ENCODE data around the gene SLC5A2. TPM values are rescaled to one million over a fixed set of nuclear protein-coding genes. Genes with fewer than 3 reads are reported as not detected.

SLC5A2 gene
- total RNA-seq, 4 donors from 2014 or later = not detected

DNA sequence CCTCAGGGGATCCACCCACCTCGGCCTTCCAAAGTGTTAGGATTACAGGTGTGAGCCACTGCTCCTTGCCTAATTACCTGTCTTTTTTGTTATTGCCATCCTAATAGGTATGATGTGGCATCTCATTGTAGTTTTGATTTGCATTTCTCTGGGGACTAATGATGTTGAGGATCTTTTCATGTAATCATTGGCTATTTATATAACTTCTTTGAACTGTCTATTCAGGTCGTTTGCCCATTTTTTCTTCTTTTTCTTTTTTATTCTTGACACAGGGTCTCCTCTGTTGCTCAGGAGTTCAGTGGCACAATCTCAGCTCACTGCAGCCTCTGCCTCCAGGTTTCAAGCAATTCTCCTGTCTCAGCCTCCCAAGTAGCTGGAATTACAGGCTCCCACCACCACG is 12.3 kb upstream of the SLC5A2 start:
- H3K9me3 ChIP-seq = no peaks in the 10 kb centered on the region
- no peaks in the 10 kb centered on the region for H3K27me3 ChIP-seq
- H3K36me3 ChIP-seq = peaks cover 0 to 43% of the 10 kb centered on the region in 2 donors
- WGBS, 2 donors (ENCODE audit: low coverage in 1 of 2) = 59 to 74% methylated on average over 2 to 3 of the region's 3 CpGs
- peaks cover 2 to 47% (median 6%) of the 10 kb centered on the region in 3 donors for H3K4me1 ChIP-seq
- H3K27ac ChIP-seq = peak overlapping the region; percentile 95 to 99 (median 98)
- no peak overlapping the region for H3K4me3 ChIP-seq
- no peak for TF ChIP-seq POLR2AphosphoS5 (IDR thresholded peaks at IDR 0.05)
- TF ChIP-seq EP300 (IDR thresholded peaks at IDR 0.05) = no peak
- TF ChIP-seq, protein P1, sequence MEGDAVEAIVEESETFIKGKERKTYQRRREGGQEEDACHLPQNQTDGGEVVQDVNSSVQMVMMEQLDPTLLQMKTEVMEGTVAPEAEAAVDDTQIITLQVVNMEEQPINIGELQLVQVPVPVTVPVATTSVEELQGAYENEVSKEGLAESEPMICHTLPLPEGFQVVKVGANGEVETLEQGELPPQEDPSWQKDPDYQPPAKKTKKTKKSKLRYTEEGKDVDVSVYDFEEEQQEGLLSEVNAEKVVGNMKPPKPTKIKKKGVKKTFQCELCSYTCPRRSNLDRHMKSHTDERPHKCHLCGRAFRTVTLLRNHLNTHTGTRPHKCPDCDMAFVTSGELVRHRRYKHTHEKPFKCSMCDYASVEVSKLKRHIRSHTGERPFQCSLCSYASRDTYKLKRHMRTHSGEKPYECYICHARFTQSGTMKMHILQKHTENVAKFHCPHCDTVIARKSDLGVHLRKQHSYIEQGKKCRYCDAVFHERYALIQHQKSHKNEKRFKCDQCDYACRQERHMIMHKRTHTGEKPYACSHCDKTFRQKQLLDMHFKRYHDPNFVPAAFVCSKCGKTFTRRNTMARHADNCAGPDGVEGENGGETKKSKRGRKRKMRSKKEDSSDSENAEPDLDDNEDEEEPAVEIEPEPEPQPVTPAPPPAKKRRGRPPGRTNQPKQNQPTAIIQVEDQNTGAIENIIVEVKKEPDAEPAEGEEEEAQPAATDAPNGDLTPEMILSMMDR (IDR thresholded peaks at IDR 0.05) = no peak
- TF ChIP-seq POLR2A (IDR thresholded peaks at IDR 0.05) = no peak
- no peak for ATAC-seq

DNA sequence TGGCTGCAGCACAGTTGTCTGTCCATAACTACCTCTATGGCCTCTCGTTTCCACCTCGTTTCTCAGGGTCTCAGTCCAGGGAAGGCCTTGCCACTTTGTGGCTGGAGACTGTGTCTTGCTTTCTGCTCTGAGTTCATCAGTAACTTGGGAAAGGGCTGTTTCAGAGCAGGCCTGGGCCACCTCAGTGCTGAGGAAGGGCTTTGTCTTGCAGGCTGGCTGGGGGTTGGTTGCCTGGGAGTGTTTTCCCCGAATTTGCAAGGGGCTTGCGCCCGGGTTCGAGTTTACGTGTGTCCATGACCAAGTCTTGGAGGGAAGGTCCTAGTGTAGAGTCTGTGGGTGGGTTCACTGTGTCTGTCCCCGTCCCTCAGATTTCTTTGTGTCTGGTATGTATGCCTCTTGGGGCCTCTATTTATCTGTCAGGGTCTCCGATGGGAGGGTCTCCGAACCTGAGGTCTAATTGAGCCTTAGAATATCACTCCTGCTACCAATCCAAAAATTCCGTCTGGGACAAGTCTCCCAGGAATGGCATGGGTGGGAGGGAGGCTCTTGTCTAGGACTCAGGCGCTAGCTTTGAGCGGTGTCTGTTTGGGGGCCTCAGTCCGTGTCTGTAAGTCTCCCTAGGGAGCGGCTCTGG is 11.6 kb upstream of the SLC5A2 start:
- H3K27ac ChIP-seq = peak overlapping the region; percentile 95 to 99 (median 98)
- H3K36me3 ChIP-seq = peaks cover 0 to 43% of the 10 kb centered on the region in 2 donors
- ATAC-seq = no peak
- no peaks in the 10 kb centered on the region for H3K9me3 ChIP-seq
- H3K27me3 ChIP-seq = no peaks in the 10 kb centered on the region
- 20 to 30% methylated on average over 2 to 3 of the region's 15 CpGs for WGBS, 2 donors (ENCODE audit: low coverage in 1 of 2)
- TF ChIP-seq POLR2A (IDR thresholded peaks at IDR 0.05) (no peak), EP300 (IDR thresholded peaks at IDR 0.05) (no peak), POLR2AphosphoS5 (IDR thresholded peaks at IDR 0.05) (no peak)
- TF ChIP-seq, protein P1 (IDR thresholded peaks at IDR 0.05) = no peak
- H3K4me3 ChIP-seq = peak overlapping the region; percentile 75 to 88
- H3K4me1 ChIP-seq = peaks cover 2 to 54% (median 9%) of the 10 kb centered on the region in 3 donors

DNA sequence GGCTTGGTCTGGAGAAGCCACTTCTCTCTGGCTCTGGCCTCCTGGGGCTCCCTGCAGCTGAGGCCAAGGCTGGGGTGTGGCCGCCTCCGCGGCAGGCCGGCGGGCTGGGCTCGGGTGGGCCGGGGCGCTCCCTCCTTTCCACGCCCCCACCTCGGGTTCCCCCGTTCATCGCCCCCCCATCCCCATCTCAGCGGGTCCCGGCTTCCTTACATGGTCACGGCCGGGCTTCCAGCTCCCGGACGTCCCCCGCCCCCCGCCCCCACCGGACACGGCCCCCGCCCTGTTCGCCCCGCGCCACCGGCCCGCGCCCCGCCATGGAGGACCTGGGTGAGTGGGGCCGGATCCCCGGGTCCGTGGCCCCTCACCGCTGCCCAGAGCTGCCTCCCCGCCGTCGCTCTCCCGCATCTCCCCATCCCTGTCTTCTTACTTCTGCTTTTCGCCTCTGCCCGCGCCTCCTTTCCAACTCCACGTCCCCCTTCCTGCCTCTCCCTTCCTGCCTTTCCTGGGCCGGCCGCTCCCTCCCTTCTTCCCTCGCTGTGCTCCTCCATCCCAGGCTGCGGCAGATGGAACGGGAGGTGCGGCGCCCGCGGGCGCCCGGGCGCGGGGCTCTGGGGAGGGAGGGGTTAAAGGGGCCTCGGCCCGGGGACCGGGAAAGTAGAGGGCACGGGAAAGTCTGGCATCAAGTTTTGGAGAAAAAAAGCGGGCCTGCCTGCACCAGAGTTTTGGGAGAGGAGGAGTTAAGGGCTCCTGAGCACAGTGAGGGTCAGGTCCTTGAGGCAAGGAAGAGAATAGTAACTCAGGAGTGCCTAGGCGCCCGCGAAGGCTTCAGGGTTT is 10.8 kb upstream of the SLC5A2 start, which contains the start of gene TGFB1I1:
TSS of gene TGFB1I1 (plus strand) at position 278 of the 834 bp plus-strand sequence. CDS start at position 315, 37 bp downstream.
- peaks cover 0 to 43% of the 10 kb centered on the region in 2 donors for H3K36me3 ChIP-seq
- peak within 1 kb of the TSS; percentile 75 to 88 for H3K4me3 ChIP-seq
- no peaks in the 10 kb centered on the region for H3K9me3 ChIP-seq
- WGBS, 2 donors (ENCODE audit: low coverage in 1 of 2) = 2 to 7% methylated on average over 3 to 23 of the region's 63 CpGs
- no peaks in the 10 kb centered on the region for H3K27me3 ChIP-seq
- peak; percentile 71 for ATAC-seq
- TF ChIP-seq POLR2A (IDR thresholded peaks at IDR 0.05) (peak; percentile 30 to 33), EP300 (IDR thresholded peaks at IDR 0.05) (no peak), POLR2AphosphoS5 (IDR thresholded peaks at IDR 0.05) (peak; percentile 48)
- peaks cover 2 to 62% (median 9%) of the 10 kb centered on the region in 3 donors for H3K4me1 ChIP-seq
- H3K27ac ChIP-seq = peak within 1 kb of the TSS; percentile 95 to 99 (median 98)

DNA sequence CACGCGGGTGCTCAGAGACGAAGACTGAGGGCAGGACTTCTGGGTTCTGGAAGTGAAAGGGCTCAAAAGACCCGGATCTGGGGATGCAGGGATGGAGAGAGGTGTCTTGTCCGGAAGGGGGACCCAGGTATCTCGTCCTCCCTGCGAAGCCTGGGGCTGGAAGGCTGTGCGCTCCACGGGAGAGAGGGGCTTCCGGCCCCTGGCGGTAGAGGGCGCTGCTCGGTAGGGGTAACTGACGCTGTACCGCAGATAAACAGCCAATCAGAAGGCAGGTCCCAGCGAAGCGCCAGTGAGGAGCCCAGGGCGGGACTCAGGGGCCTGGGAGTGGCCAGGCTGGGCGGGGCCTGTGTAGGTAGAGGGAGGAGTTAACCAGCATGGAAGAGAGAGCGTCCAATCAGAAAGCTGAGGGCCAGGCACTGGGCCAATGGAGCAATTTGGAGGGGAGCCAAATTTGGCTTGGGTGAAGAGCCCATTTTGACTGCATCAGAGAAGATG is 10.2 kb upstream of the SLC5A2 start:
- no peaks in the 10 kb centered on the region for H3K27me3 ChIP-seq
- H3K4me3 ChIP-seq = peak overlapping the region; percentile 75 to 88
- H3K36me3 ChIP-seq = peaks cover 0 to 47% of the 10 kb centered on the region in 2 donors
- peaks cover 2 to 68% (median 9%) of the 10 kb centered on the region in 3 donors for H3K4me1 ChIP-seq
- no peaks in the 10 kb centered on the region for H3K9me3 ChIP-seq
- WGBS, 2 donors (ENCODE audit: low coverage in 1 of 2) = 2 to 16% methylated on average over 10 to 11 of the region's 20 CpGs
- TF ChIP-seq, protein P1 (IDR thresholded peaks at IDR 0.05) = peak in 3 of 4 experiments; percentile 85 to 91 (median 91)
- TF ChIP-seq EP300 (IDR thresholded peaks at IDR 0.05) (no peak), POLR2A (IDR thresholded peaks at IDR 0.05) (peak in 1 of 2 donors; percentile 13), POLR2AphosphoS5 (IDR thresholded peaks at IDR 0.05) (peak; percentile 41)
- H3K27ac ChIP-seq = peak overlapping the region; percentile 95 to 99 (median 98)
- ATAC-seq = peak; percentile 93

All from gastroesophageal sphincter (tissue), 4 donors.